Esophagus squamous epithelium (tissue), 5 donors: ENCODE data around the gene PNCK. TPM values are rescaled to one million over a fixed set of nuclear protein-coding genes. Genes with fewer than 3 reads are reported as not detected.
A peak's percentile ranks its signal among the peaks of the same experiment; 100 is the strongest.

Source experiments
- DNase-seq: peaks from one replicate; lab custom pipeline; 2025; lab: John Stamatoyannopoulos, UW
- H3K27ac ChIP-seq, 4 donors: fragments of 200-600 bp; sonication (generic); one replicate each; pipeline ENCODE4 v1.5.1; 2016 to 2019; ENCODE audit warnings: mild to moderate bottlenecking in 1 of 4
- H3K27me3 ChIP-seq, 4 donors: fragments of 200-600 bp; sonication (generic); 1 replicate in 3 of 4; 2 replicates in 1 of 4; pipeline versions ENCODE4 v1.5.1 to v1.6.0; 2017 to 2021; ENCODE audit warnings: antibody characterized with exemption in 1 of 4
- H3K36me3 ChIP-seq, 3 donors: fragments of 200-600 bp; sonication (generic); one replicate each; pipeline ENCODE4 v1.5.1; 2016 to 2019
- H3K4me1 ChIP-seq, 3 donors: fragments of 200-600 bp; sonication (generic); one replicate each; pipeline ENCODE4 v1.5.1; 2017 to 2019
- H3K4me3 ChIP-seq, 4 donors: fragments of 200-600 bp; sonication (generic); 1 replicate in 3 of 4; 2 replicates in 1 of 4; pipeline ENCODE4 v1.5.1; 2016 to 2019; ENCODE audit warnings: mild to moderate bottlenecking in 2 of 4, moderate library complexity in 1 of 4
- H3K9me3 ChIP-seq, 3 donors: fragments of 200-600 bp; sonication (generic); one replicate each; pipeline ENCODE4 v1.5.1; 2016 to 2019
- POLR2A ChIP-seq, 4 donors: fragments of 450-650 bp; IDR thresholded peaks; one replicate each; pipeline ENCODE4 v1.6.1; 2017; ENCODE audit warnings: antibody characterized with exemption in 4 of 4, mild to moderate bottlenecking in 4 of 4, moderate library complexity in 3 of 4
- WGBS, 2 donors: methylation state at CpG; one replicate each; pipeline ENCODE4 v1.1.5; 2018; 5-methylcytosine and 5-hydroxymethylcytosine counted together
- intact Hi-C: fragments of 100-400 bp; cut with DNase I; formaldehyde crosslinking; loops from one replicate; pipeline ENCODE4 v1.15.0; 2022
- total RNA-seq, 4 donors: library from RNA; depleted of rRNA; stranded (reverse); fragments of >200 nt; gene quantifications; one replicate each; pipeline ENCODE4 v1.1.0, GENCODE V29; 2016
- TF ChIP-seq, protein P1 (sequence below), 6 experiments: fragments of 450-650 bp in 4 of 6; fragments of 200-600 bp in 2 of 6; sonication (generic) in 2 of 6; IDR thresholded peaks; one replicate each; pipeline ENCODE4 v1.5.1; 2016 to 2019; ENCODE audit warnings: antibody characterized with exemption in 6 of 6, mild to moderate bottlenecking in 4 of 6, moderate library complexity in 4 of 6
- donor health status: DM: yes; HTN: yes; CAD: no.

Gene PNCK
- total RNA-seq, 4 donors from 2014 or later: 0.82 to 5.7 (median 1.5) TPM; not detected in 1

DNA sequence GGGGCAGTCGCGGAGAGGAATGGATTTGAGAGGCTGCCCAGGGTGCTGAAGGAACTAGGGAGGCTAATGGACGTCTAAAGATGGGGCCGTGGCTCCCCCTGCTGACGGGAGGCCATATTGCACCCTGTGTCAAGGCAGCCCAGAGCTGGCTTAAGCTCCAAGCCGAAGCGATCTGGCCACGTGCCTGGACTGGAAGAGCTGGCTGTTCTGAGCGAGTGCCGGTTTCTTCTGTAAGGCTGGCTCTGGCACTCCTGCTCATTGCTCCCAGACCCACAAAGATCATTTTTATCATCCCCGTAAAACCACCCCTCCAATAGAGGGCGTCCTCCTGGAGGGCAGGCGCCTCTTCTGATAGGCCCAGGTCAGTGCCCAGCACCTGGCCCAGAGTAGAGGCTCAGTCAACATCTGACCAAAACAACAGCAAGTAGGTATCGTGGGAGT, 5.6 kb downstream of the PNCK start:
- Histone ChIP-seq H3K4me1 (peaks cover 0 to 13% (median 0%) of the 10 kb centered on the region in 3 donors), H3K27me3 (peaks cover 0 to 22% (median 0%) of the 10 kb centered on the region in 4 donors), H3K9me3 (no peaks in the 10 kb centered on the region), H3K27ac (peak overlapping the region in 1 of 4 donors; percentile 5), H3K36me3 (no peaks in the 10 kb centered on the region), H3K4me3 (peak overlapping the region in 1 of 4 donors; percentile 37)
- no peak for TF ChIP-seq POLR2A (IDR thresholded peaks at IDR 0.05)
- TF ChIP-seq, protein P1, sequence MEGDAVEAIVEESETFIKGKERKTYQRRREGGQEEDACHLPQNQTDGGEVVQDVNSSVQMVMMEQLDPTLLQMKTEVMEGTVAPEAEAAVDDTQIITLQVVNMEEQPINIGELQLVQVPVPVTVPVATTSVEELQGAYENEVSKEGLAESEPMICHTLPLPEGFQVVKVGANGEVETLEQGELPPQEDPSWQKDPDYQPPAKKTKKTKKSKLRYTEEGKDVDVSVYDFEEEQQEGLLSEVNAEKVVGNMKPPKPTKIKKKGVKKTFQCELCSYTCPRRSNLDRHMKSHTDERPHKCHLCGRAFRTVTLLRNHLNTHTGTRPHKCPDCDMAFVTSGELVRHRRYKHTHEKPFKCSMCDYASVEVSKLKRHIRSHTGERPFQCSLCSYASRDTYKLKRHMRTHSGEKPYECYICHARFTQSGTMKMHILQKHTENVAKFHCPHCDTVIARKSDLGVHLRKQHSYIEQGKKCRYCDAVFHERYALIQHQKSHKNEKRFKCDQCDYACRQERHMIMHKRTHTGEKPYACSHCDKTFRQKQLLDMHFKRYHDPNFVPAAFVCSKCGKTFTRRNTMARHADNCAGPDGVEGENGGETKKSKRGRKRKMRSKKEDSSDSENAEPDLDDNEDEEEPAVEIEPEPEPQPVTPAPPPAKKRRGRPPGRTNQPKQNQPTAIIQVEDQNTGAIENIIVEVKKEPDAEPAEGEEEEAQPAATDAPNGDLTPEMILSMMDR (IDR thresholded peaks at IDR 0.05): peak; percentile 33 to 86 (median 78)
- 0% methylated on average over 7 of the region's 14 CpGs; no CpG with 5 or more reads in 1 of the 2 donors for WGBS, 2 donors
- no peak for DNase-seq
- intact Hi-C loops: no loop called here

DNA sequence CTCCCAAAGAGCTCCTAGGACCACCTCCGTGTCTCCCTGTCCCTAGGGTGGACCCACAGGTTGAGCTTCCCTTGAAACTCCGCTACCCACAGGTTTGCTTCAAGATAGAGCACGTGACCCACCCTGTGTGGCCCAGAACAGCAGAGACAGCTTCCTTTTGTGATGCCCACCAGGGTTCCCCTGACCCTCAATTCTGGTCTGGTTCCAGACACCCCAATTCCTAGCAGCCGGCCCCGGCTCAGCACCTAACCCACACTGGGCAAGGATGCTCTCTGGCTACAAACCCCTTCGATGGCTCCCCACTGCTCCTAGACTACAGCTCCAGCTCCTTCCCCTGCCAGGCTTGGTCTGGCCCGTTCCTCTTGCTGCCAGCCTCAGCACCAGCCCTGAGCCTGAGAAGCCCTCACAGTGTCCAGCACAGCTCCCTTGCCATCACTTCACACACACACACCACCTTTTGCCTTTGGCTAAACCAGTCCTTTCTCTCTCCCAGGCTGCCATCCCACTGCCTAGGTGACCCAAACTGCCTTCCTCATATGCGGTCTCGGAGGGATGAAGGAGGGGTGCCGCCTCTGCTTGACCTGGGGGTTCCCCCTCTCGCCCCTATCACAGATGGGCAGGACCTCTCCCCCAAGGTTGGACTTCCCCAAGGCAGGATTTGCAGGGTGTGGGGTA, 6.2 kb downstream of the PNCK start:
- 57 to 83% methylated on average over 3 to 4 of the region's 11 CpGs for WGBS, 2 donors
- DNase-seq: no peak
- Histone ChIP-seq H3K9me3 (no peaks in the 10 kb centered on the region), H3K27me3 (peaks cover 0 to 21% (median 0%) of the 10 kb centered on the region in 4 donors), H3K4me1 (peaks cover 0 to 13% (median 0%) of the 10 kb centered on the region in 3 donors), H3K36me3 (no peaks in the 10 kb centered on the region), H3K4me3 (peak overlapping the region in 1 of 4 donors; percentile 37), H3K27ac (no peak overlapping the region)
- no peak for TF ChIP-seq POLR2A (IDR thresholded peaks at IDR 0.05)
- TF ChIP-seq, protein P1 (IDR thresholded peaks at IDR 0.05): no peak
- intact Hi-C loops: no loop called here

DNA sequence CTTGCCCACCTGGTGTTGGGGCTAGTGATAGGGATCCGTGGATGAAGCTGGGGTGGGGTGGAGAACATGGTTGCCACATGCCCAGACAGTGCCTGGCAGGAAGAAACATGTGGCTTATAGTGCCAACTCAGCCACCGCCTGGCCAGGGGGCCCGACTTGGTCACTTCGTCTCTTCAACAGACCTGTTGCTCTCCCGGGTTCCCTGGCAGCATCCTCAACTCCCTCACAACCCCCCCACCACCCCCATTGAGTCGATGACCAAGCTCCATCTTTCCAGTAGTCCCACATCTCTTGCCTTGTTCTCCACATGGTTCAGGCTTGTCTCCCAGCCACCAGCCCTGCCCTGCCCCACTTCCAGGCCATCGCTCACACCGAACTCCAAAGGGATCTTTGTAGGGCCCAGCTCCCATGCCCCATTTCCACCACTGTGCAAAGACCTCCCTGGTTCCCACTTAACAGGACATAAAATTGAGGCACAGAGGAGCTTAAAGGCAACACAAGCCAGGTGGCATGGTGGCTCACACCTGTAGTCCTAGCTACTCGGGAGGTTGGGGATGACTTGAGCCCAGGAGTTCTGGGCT, 7.8 kb downstream of the PNCK start:
- peaks cover 0 to 28% (median 6%) of the 10 kb centered on the region in 4 donors for H3K27me3 ChIP-seq
- DNase-seq: no peak
- no peaks in the 10 kb centered on the region for H3K9me3 ChIP-seq
- H3K4me3 ChIP-seq: no peak overlapping the region
- TF ChIP-seq, protein P1 (IDR thresholded peaks at IDR 0.05): no peak
- no peak for TF ChIP-seq POLR2A (IDR thresholded peaks at IDR 0.05)
- intact Hi-C loops: no loop called here
- H3K36me3 ChIP-seq: no peaks in the 10 kb centered on the region
- no peak overlapping the region for H3K27ac ChIP-seq
- H3K4me1 ChIP-seq: peaks cover 0 to 15% (median 0%) of the 10 kb centered on the region in 3 donors
- 38 to 59% methylated on average over 5 to 6 of the region's 9 CpGs for WGBS, 2 donors

DNA sequence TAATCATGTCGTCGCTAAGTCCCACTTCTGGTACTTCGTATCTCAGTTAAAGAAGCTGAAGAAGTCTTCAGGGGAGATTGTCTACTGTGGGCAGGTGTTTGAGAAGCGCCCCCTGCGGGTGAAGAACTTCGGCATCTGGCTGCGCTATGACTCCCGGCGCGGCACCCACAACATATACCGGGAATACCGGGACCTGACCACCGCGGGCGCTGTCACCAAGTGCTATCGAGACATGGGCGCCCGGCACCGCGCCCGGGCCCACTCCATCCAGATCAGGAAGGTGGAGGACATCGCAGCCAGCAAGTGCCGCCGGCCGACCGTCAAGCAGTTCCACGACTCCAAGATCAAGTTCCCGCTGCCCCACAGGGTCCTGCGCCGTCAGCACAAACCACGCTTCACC, 11.3 kb downstream of the PNCK start:
- no peak for DNase-seq
- Histone ChIP-seq H3K27ac (no peak overlapping the region), H3K9me3 (no peaks in the 10 kb centered on the region), H3K4me1 (peaks cover 0 to 4% (median 0%) of the 10 kb centered on the region in 3 donors), H3K36me3 (no peaks in the 10 kb centered on the region), H3K27me3 (peaks cover 0 to 28% (median 6%) of the 10 kb centered on the region in 4 donors), H3K4me3 (peak overlapping the region in 1 of 4 donors; percentile 45)
- TF ChIP-seq POLR2A (IDR thresholded peaks at IDR 0.05): no peak
- TF ChIP-seq, protein P1 (IDR thresholded peaks at IDR 0.05): peak; percentile 14 to 53 (median 33)
- intact Hi-C loops: no loop called here
- WGBS, 2 donors: no CpG with 5 or more reads among the region's 31 CpGs

DNA sequence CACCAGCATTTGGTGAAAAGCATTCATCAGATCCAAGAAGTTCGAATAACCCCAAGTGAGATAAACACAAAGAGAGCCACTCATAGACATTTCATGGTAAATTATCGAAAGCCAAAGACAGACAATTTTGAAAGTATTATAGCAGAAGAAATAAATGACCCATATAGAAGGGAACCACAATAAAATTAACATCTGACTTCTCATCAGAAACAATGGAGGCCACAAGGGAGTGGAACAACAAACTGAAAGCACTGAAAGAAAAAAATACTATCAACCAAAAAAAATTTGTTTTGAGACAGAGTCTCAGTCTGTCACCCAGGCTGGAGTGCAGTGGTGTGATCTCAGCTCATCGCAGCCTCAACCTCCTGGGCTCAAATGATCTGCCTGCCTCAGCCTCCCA, 14.3 kb downstream of the PNCK start:
- 74 to 88% methylated on average over 3 of the region's 3 CpGs for WGBS, 2 donors

More for the DNA sequence above, 14.3 kb downstream of the PNCK start:
- H3K27ac ChIP-seq: no peak overlapping the region
- no peaks in the 10 kb centered on the region for H3K36me3 ChIP-seq
- H3K27me3 ChIP-seq: peaks cover 0 to 28% (median 6%) of the 10 kb centered on the region in 4 donors
- no peak for TF ChIP-seq POLR2A (IDR thresholded peaks at IDR 0.05)
- TF ChIP-seq, protein P1 (IDR thresholded peaks at IDR 0.05): no peak
- no peak overlapping the region for H3K4me3 ChIP-seq
- H3K4me1 ChIP-seq: peaks cover 0 to 4% (median 0%) of the 10 kb centered on the region in 3 donors
- intact Hi-C loops: no loop called here
- DNase-seq: no peak
- H3K9me3 ChIP-seq: no peaks in the 10 kb centered on the region
